Endodermal cell (in vitro differentiated cells): ENCODE data around the gene MBP. TPM values are rescaled to one million over a fixed set of nuclear protein-coding genes. Genes with fewer than 3 reads are reported as not detected.

ENCODE experiments used
- DNase-seq: peaks from one replicate; pipeline ENCODE4 v3.0.0-alpha.2; 2017
- H3K27ac ChIP-seq: 2 replicates; pipeline ENCODE4 v1.5.1; 2013; ENCODE audit warnings: mild to moderate bottlenecking, low read depth, low read length, moderate library complexity
- H3K27me3 ChIP-seq: 2 replicates; pipeline ENCODE4 v1.6.1; 2013; ENCODE audit warnings: mild to moderate bottlenecking, low read length, moderate library complexity; ENCODE audit not compliant: insufficient read depth, control insufficient read depth, poor library complexity, severe bottlenecking
- H3K36me3 ChIP-seq: 2 replicates; pipeline ENCODE4 v1.7.0; 2013; ENCODE audit warnings: mild to moderate bottlenecking, low read length, moderate library complexity; ENCODE audit not compliant: control insufficient read depth, insufficient read depth
- H3K4me1 ChIP-seq: one replicate; pipeline ENCODE4 v1.7.0; 2013; ENCODE audit warnings: low read length; ENCODE audit not compliant: control insufficient read depth, insufficient read depth
- H3K4me3 ChIP-seq: 2 replicates; pipeline ENCODE4 v1.5.1; 2013; ENCODE audit warnings: mild to moderate bottlenecking, low read length, moderate library complexity
- H3K9ac ChIP-seq: 2 replicates; pipeline ENCODE4 v1.6.1; 2013; ENCODE audit warnings: mild to moderate bottlenecking, low read length, moderate library complexity; ENCODE audit not compliant: poor library complexity, severe bottlenecking; ENCODE audit errors: extremely low read depth
- H3K9me3 ChIP-seq: 2 replicates; pipeline ENCODE4 v1.6.1; 2013; ENCODE audit warnings: mild to moderate bottlenecking, low read length, moderate library complexity; ENCODE audit not compliant: control insufficient read depth
- H3K27ac Mint-ChIP-seq: 2 replicates; pipeline ENCODE4 v1.8.0; 2020; ENCODE audit warnings: mixed read lengths
- H3K27me3 Mint-ChIP-seq: 2 replicates; pipeline ENCODE4 v1.8.0; 2021; ENCODE audit warnings: mild to moderate bottlenecking, mixed read lengths; ENCODE audit not compliant: insufficient read depth
- H3K36me3 Mint-ChIP-seq: 2 replicates; pipeline ENCODE4 v1.8.0; 2020; ENCODE audit warnings: low read depth, mixed read lengths
- H3K4me1 Mint-ChIP-seq: 2 replicates; pipeline ENCODE4 v1.8.0; 2020; ENCODE audit warnings: mixed read lengths
- H3K4me3 Mint-ChIP-seq: 2 replicates; pipeline ENCODE4 v1.8.0; 2020; ENCODE audit warnings: mild to moderate bottlenecking, moderate library complexity, mixed read lengths
- H3K9me3 Mint-ChIP-seq: 2 replicates; pipeline ENCODE4 v1.8.0; 2020; ENCODE audit warnings: mild to moderate bottlenecking, mixed read lengths
- CTCF ChIP-seq: fragments of 200-600 bp; sonication (generic); conservative IDR thresholded peaks from 2 replicates; pipeline ENCODE4 v1.5.0; 2021; ENCODE audit warnings: antibody characterized with exemption, mild to moderate bottlenecking
- WGBS, 2 experiments: methylation state at CpG; one replicate each; pipeline versions ENCODE4 v1.1.5 to v1.1.7; 2013; ENCODE audit warnings: missing lambda C conversion rate in 2 of 2, mixed read lengths in 1 of 2; ENCODE audit not compliant: insufficient coverage in 1 of 2, insufficient read length in 1 of 2; 5-methylcytosine and 5-hydroxymethylcytosine counted together
- total RNA-seq, 2 donors: library from RNA; stranded (reverse); fragmentation: NEBNext Ultra II Directional in 1 of 2; extraction: Animal tissue kit (Norgen Biotek cat#: 25700) in 1 of 2; gene quantifications; 2 replicates in 1 of 2; 3 replicates in 1 of 2; pipeline ENCODE4 v1.2.1, GENCODE V29; 2021

Gene MBP
- total RNA-seq, 2 donors from 2014 or later = 16.3 to 19.0 TPM

DNA sequence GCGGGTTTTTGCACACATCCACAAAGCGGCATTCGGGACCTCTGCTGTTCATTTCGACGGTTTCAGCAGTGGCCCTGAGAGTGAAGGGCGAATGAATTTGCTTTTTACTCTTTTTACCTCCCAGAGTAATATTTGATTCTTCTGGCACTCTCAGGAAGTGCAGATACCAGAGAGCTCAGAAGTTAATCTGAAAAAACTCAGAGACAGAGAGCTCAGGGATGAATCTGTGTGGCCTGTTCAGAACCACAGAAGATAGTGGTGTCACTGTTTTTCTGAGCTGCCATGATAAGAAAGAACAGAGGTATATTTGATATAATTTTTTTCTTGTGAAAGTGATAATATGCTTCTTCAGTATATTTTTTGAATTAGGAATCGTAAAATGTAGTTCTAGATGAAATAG lies 129.3 kb downstream of the MBP start:
- WGBS, 2 experiments = 89 to 92% methylated on average over 5 to 7 of the region's 7 CpGs
- peaks cover 11% of the 10 kb centered on the region for H3K4me1 Mint-ChIP-seq
- no peak overlapping the region for H3K4me3 ChIP-seq
- no peak overlapping the region for H3K27ac Mint-ChIP-seq
- H3K27me3 ChIP-seq = no peaks in the 10 kb centered on the region
- H3K27ac ChIP-seq = no peak overlapping the region
- no peaks in the 10 kb centered on the region for H3K27me3 Mint-ChIP-seq
- no peak for DNase-seq
- no peak overlapping the region for H3K9ac ChIP-seq
- H3K36me3 Mint-ChIP-seq = no peaks in the 10 kb centered on the region
- no peak overlapping the region for H3K4me3 Mint-ChIP-seq
- no peaks in the 10 kb centered on the region for H3K36me3 ChIP-seq
- no peaks in the 10 kb centered on the region for H3K9me3 Mint-ChIP-seq
- H3K9me3 ChIP-seq = no peaks in the 10 kb centered on the region
- H3K4me1 ChIP-seq = no peaks in the 10 kb centered on the region
- no peak for TF ChIP-seq CTCF

DNA sequence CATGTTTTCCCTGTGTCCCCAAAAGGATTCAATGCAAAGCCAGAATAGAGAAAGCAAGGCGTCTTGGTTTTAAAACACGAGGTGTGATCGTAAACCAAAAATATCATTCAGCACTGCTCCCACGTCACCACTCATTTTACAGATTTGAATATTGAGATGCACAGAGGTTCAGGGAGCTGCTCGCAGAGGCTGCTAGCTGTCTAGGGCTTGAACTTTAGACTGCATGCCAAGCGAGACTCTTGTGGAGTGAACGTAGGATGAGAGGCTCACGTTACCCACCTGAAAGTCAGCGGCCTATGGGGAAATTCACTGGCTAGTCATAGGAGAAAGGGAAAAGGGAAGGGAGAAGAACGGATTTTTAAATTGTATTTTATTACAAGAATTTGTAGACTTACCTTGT lies 130.1 kb downstream of the MBP start:
- no peaks in the 10 kb centered on the region for H3K27me3 Mint-ChIP-seq
- H3K27ac ChIP-seq = no peak overlapping the region
- H3K27me3 ChIP-seq = no peaks in the 10 kb centered on the region
- no peak for TF ChIP-seq CTCF
- no peak overlapping the region for H3K4me3 Mint-ChIP-seq
- no peaks in the 10 kb centered on the region for H3K4me1 ChIP-seq
- no peaks in the 10 kb centered on the region for H3K9me3 Mint-ChIP-seq
- no peak overlapping the region for H3K9ac ChIP-seq
- peaks cover 9% of the 10 kb centered on the region for H3K4me1 Mint-ChIP-seq
- H3K4me3 ChIP-seq = no peak overlapping the region
- no peaks in the 10 kb centered on the region for H3K36me3 ChIP-seq
- H3K27ac Mint-ChIP-seq = no peak overlapping the region
- no peak for DNase-seq
- no peaks in the 10 kb centered on the region for H3K9me3 ChIP-seq
- no peaks in the 10 kb centered on the region for H3K36me3 Mint-ChIP-seq
- WGBS, 2 experiments = 90 to 96% methylated on average over 10 of the region's 10 CpGs

DNA sequence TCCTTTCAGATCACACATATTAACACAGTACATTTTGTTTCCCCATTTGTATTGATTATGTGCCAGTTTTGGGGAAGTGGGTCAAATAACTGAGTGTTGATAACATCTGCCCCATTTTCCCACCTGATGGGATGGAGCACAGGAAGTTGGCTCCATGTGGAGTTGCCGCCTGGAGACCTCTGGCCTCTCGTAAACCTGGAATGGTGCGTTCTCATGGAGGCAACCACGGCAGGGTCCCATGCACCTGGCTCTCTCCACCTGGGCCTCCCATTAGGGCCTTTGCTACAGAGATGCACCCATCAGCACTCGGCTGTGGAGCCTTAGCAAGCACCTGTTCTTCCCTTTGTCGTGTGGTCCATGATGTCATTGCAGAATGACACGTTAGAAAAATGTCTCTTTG lies 130.6 kb downstream of the MBP start:
- no peak overlapping the region for H3K4me3 ChIP-seq
- 83 to 92% methylated on average over 3 to 7 of the region's 7 CpGs for WGBS, 2 experiments
- TF ChIP-seq CTCF = no peak
- H3K9me3 ChIP-seq = no peaks in the 10 kb centered on the region
- no peaks in the 10 kb centered on the region for H3K9me3 Mint-ChIP-seq
- H3K27me3 ChIP-seq = no peaks in the 10 kb centered on the region
- H3K4me3 Mint-ChIP-seq = no peak overlapping the region
- H3K4me1 Mint-ChIP-seq = peaks cover 4% of the 10 kb centered on the region
- H3K27ac ChIP-seq = no peak overlapping the region
- no peak for DNase-seq
- no peaks in the 10 kb centered on the region for H3K27me3 Mint-ChIP-seq
- H3K9ac ChIP-seq = no peak overlapping the region
- no peaks in the 10 kb centered on the region for H3K4me1 ChIP-seq
- H3K27ac Mint-ChIP-seq = no peak overlapping the region
- H3K36me3 ChIP-seq = no peaks in the 10 kb centered on the region
- no peaks in the 10 kb centered on the region for H3K36me3 Mint-ChIP-seq
